Aorta (tissue), 5 donors: Measurements from ENCODE around the gene WNT3A. TPM values are rescaled to one million over a fixed set of nuclear protein-coding genes. Genes with fewer than 3 reads are reported as not detected.

Experiments
- ATAC-seq: fragments of 200-7000 bp; cut with Tn5 transposase; one replicate; pipeline ENCODE4 v1.9.1; 2022; ENCODE audit warnings: moderate library complexity; ENCODE audit not compliant: low FRiP score
- DNase-seq, 2 donors: peaks; one replicate each; pipeline ENCODE4 v3.0.0-alpha.2; 2020
- H3K27ac ChIP-seq, 2 donors: one replicate each; pipeline ENCODE4 v1.5.1; 2013; ENCODE audit warnings: low read length in 2 of 2, mild to moderate bottlenecking in 2 of 2, moderate library complexity in 2 of 2, control low read depth in 1 of 2, inconsistent platforms in 1 of 2, low read depth in 1 of 2
- H3K27me3 ChIP-seq, 2 donors: one replicate each; pipeline ENCODE4 v1.6.1; 2013; ENCODE audit warnings: control low read depth in 1 of 2, low read length in 1 of 2, mild to moderate bottlenecking in 1 of 2, moderate library complexity in 1 of 2; ENCODE audit not compliant: insufficient read depth in 2 of 2, control insufficient read depth in 1 of 2
- H3K36me3 ChIP-seq, 2 donors: one replicate each; pipeline ENCODE4 v1.6.1; 2013; ENCODE audit warnings: control low read depth in 1 of 2, low read length in 1 of 2, mild to moderate bottlenecking in 1 of 2; ENCODE audit not compliant: insufficient read depth in 2 of 2, control insufficient read depth in 1 of 2
- H3K4me1 ChIP-seq, 2 donors: one replicate each; pipeline ENCODE4 v1.6.1; 2013; ENCODE audit warnings: low read length in 2 of 2, control low read depth in 1 of 2, mild to moderate bottlenecking in 1 of 2, moderate library complexity in 1 of 2; ENCODE audit not compliant: insufficient read depth in 2 of 2, control insufficient read depth in 1 of 2
- H3K4me3 ChIP-seq, 2 donors: one replicate each; pipeline ENCODE4 v1.5.1; 2013; ENCODE audit warnings: low read length in 2 of 2, control low read depth in 1 of 2, mild to moderate bottlenecking in 1 of 2
- H3K9me3 ChIP-seq: one replicate; pipeline ENCODE4 v1.6.1; 2013; ENCODE audit warnings: mild to moderate bottlenecking, low read length; ENCODE audit not compliant: control insufficient read depth
- WGBS, 2 donors: extraction: QIAGEN DNeasy Blood & Tissue Kit; methylation state at CpG; one replicate each; pipeline ENCODE4 v1.1.7; 2013; 5-methylcytosine and 5-hydroxymethylcytosine counted together
- intact Hi-C, 2 donors: fragments of 100-400 bp; cut with DNase I; formaldehyde crosslinking; loops; one replicate each; pipeline versions ENCODE4 v1.14.2 to v1.15.0; 2022
- polyA plus RNA-seq, 2 donors: library from polyadenylated mRNA; stranded (reverse); fragments of 200-250 nt; gene quantifications; one replicate each; pipeline ENCODE4 v1.2.3, GENCODE V29; 2013
- total RNA-seq, 2 donors: library from RNA; stranded (reverse); fragmentation: NEBNext Ultra II Directional; extraction: Animal tissue kit (Norgen Biotek cat#: 25700); gene quantifications; one replicate each; pipeline ENCODE4 v1.2.1, GENCODE V29; 2021
- donor health status: healthy with polysubstance abuse.
- donor health status: Bipolar disorder and iron deficiency.
- donor health status: DM: no; HTN: no; CAD: no.
- donor health status: DM: no; HTN: no; CAD: no.
- donor health status: DM: yes; HTN: yes; CAD: no.

The WNT3A gene
- total and polyA plus RNA-seq, 4 donors, result not detected

DNA sequence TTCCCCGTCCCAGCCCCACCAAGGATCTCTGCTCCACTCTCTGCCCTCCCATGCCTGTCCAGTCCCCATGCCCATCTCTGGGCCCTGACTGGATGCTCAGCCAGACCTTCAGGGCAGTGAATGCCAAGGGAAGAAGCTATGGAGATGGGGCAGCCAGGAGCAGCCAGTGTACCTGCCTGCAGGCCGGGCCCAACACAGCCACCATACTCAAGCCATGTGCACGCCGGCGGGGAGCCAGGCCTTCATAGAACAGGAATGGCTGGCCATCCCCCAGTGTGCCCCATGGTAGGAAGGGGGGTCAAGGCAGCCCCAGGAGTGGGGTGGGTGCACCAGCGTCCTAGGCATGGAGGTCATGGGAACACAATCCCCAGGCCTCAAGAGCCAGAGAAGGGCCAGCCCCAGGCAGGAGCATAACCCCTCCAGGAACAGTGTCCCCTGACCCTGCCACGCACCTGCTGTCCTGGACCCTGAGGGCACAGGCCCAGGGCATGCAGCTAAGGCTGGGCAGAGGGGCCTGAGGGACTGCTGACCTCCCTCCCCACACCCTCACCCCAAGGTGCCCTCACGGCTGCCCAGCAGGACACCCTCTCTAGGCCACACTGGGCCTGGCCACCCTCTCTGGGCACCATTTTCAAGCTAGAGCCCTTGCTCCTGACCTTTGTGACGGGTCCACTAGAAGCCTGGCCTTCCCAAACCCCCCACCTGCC, 55.4 kb downstream of the WNT3A start:
- Histone ChIP-seq H3K27ac (no peak overlapping the region), H3K9me3 (no peaks in the 10 kb centered on the region), H3K36me3 (no peaks in the 10 kb centered on the region), H3K4me1 (no peaks in the 10 kb centered on the region), H3K4me3 (no peak overlapping the region), H3K27me3 (no peaks in the 10 kb centered on the region)
- ATAC-seq, result no peak
- intact Hi-C loops, result no loop called here
- peak; percentile 33 to 56 for DNase-seq
- 96 to 97% methylated on average over 8 to 9 of the region's 9 CpGs for WGBS, 2 donors

DNA sequence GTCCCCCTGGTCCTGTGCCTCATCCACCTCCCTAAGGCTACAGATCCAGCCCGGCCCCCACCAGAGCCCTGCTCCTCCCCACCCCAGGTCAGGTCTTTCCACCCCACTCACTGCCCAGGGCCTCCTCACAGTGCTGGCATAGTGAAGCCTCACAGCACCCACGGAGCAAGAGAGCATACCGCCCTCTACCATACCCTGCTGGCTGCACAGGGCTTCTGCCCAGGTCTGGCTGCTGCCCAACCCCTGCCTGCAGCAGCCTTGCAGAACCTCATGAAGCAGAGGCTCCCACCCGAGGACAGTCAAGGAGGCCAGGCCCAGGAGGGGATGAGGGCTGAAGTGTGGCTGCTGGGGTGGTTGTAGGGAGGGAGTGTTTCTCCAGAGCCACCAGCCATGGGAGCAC, 56.0 kb downstream of the WNT3A start:
- 68 to 74% methylated on average over 4 of the region's 4 CpGs for WGBS, 2 donors
- DNase-seq, result peak in 1 of 2 donors; percentile 28
- Histone ChIP-seq H3K27me3 (no peaks in the 10 kb centered on the region), H3K4me3 (no peak overlapping the region), H3K27ac (no peak overlapping the region), H3K9me3 (no peaks in the 10 kb centered on the region), H3K4me1 (no peaks in the 10 kb centered on the region), H3K36me3 (no peaks in the 10 kb centered on the region)
- ATAC-seq, result no peak
- intact Hi-C loops, result no loop called here

DNA sequence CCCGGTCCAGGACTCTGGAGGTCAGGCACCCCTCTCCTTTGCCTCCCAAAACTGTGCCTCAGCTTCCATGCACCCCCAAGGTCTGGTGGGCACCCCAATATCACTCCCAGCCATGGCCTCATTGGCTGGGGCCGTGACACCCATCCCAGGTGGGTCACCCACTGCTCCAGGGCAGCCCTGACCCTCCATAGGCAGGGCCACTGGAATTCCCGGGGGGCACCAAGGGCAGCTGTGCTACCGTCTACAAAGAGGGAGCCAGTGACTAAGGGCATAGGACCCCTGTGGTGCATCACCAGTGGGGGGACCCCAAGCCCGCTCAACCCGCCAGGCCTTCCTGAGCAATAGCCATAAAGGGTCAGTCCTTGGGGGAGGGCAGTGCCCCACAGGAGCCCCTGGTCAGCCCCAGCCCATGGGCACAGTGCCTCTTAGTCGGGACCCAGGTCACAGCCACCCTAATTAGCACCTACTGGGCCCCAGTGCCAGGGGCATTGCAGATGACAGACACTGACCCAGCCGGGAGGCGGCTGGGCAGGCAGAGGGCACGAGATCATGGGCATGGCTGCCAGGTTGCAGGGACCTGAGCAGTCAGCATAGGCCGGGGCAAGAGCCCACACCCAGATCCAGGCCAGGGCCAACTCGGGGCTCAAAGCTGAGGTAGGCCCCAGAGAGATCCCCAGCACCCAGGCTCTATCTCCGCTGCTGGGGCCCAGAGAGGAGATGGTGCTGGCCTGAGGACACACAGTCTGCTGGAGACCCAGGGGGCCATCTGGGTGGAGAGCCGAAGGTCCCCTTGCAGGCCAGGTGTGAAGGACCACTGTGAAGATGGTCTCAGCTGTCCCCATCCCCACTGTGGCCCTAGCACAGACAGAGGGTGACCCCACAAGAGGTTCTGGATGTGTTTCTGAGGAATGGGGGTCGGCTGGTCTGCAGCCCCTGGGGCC, 56.7 kb downstream of the WNT3A start:
- intact Hi-C loops, result no loop called here
- peak; percentile 37 to 75 for DNase-seq
- H3K27me3 ChIP-seq, result no peaks in the 10 kb centered on the region
- no peak overlapping the region for H3K4me3 ChIP-seq
- H3K9me3 ChIP-seq, result no peaks in the 10 kb centered on the region
- H3K27ac ChIP-seq, result no peak overlapping the region
- H3K36me3 ChIP-seq, result no peaks in the 10 kb centered on the region
- WGBS, 2 donors, result 88 to 91% methylated on average over 15 of the region's 15 CpGs
- H3K4me1 ChIP-seq, result no peaks in the 10 kb centered on the region
- ATAC-seq, result no peak

DNA sequence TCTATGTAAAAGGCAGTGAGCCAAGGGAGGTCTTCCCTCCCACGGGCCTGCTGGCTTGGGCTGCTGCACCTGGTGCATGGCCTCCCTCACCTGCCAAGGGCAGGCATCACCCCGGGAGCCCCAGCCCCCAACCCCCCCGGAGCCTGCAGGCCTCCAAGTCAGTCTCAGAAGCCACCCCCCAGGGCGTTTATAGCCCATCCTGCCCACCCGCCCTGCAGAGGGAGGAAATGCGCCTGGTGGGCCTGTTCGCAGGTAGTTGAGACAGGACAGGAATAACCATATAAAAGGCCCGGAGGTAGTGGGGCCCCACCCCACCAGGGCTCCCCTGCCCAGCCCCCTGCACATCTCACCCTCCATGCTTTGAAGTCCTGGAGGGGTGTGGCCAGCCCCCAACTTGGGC, 57.5 kb downstream of the WNT3A start:
- DNase-seq (peak in 1 of 2 donors; percentile 42), ATAC-seq (no peak)
- H3K27me3 ChIP-seq, result no peaks in the 10 kb centered on the region
- no peaks in the 10 kb centered on the region for H3K36me3 ChIP-seq
- H3K4me3 ChIP-seq, result no peak overlapping the region
- no peaks in the 10 kb centered on the region for H3K9me3 ChIP-seq
- H3K4me1 ChIP-seq, result no peaks in the 10 kb centered on the region
- H3K27ac ChIP-seq, result no peak overlapping the region
- intact Hi-C loops, result no loop called here
- WGBS, 2 donors, result 40 to 53% methylated on average over 8 of the region's 8 CpGs

- Histone ChIP-seq H3K27me3 (no peaks in the 10 kb centered on the region), H3K36me3 (no peaks in the 10 kb centered on the region), H3K4me3 (no peak overlapping the region), H3K9me3 (no peaks in the 10 kb centered on the region), H3K27ac (no peak overlapping the region), H3K4me1 (no peaks in the 10 kb centered on the region)
- WGBS, 2 donors, result 70 to 74% methylated on average over 15 of the region's 15 CpGs
- peak; percentile 20 to 51 for DNase-seq
- intact Hi-C loops, result no loop called here
- no peak for ATAC-seq
These were observed 58.1 kb downstream of the WNT3A start for GRCh38 chr1:228064741-228065542.

DNA sequence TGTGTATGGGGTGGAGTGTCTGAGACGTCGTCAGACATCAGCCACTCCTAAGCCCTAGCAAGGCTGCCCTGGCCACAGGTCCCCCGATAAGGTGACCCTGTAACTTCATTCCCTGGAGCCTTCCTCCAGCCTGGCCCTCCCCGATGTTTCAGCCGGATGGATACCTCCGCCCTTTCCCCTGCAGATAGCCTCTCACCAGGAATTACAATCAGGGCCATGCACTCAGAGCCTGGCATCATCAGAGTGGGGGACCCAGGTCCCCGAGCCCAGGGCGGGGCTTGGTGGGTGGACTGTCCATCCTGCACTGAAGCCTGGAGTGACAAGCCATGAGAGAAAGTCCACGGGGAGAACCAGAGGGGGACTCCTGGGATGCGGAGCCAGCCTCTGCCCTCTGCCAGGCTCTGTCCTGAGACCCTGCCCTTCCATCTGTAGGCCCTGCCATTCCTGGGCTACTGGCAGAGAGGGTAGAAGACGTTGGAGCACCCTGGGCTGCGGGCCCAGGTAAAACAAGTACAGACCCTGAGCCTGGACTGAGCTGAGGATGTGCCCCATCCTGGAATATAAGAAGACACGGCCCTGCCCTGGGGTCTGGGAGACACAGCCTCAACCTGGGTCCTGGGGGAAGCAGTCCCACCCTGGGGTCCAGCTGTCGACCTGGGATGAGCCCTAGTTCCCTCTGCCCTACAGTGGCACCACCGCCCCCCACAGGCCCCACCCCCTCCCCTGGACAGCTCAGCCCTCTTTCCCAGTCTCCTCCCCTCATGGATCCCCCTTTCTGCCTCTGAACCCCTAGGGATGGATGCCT, 58.9 kb downstream of the WNT3A start:
- ATAC-seq (no peak), DNase-seq (peak in 1 of 2 donors; percentile 30)
- intact Hi-C loops, result no loop called here
- Histone ChIP-seq H3K36me3 (no peaks in the 10 kb centered on the region), H3K4me1 (no peaks in the 10 kb centered on the region), H3K27me3 (no peaks in the 10 kb centered on the region), H3K4me3 (no peak overlapping the region), H3K9me3 (no peaks in the 10 kb centered on the region), H3K27ac (no peak overlapping the region)
- WGBS, 2 donors, result 75 to 79% methylated on average over 15 of the region's 15 CpGs

- ATAC-seq (no peak), DNase-seq (peak in 1 of 2 donors; percentile 35)
- Histone ChIP-seq H3K27me3 (no peaks in the 10 kb centered on the region), H3K27ac (no peak overlapping the region), H3K9me3 (no peaks in the 10 kb centered on the region), H3K36me3 (no peaks in the 10 kb centered on the region), H3K4me1 (no peaks in the 10 kb centered on the region), H3K4me3 (no peak overlapping the region)
- intact Hi-C loops, result no loop called here
- WGBS, 2 donors, result 25 to 37% methylated on average over 4 of the region's 4 CpGs
These were observed 59.6 kb downstream of the WNT3A start for GRCh38 chr1:228066416-228066815.
